ENCODE measurements around the gene TNS3.

TNS3 gene

GRCh38 chr7:47534322-47535034 lies 47.4 kb downstream of the TNS3 start:
- ChIA-PET CTCF (interaction anchor here (0.6 to 1.2 kb wide), 2 partner anchors 11 to 152 kb away, joined by 3 to 4 read pairs; no protein-coding TSS in a partner anchor), POLR2A (no interaction called here)
- TF ChIP-seq CTCF (IDR thresholded peaks at IDR 0.05; ENCODE audit: control extremely low read depth, extremely low read depth, low read depth, missing control alignments) = no peak
- DNase-seq (ENCODE audit: extremely low spot score) = no peak

GRCh38 chr7:47531584-47532492 lies 50.1 kb downstream of the TNS3 start:
- CTCF ChIA-PET = interaction anchor here (0.9 kb wide), 1 partner anchor 266 kb away, joined by 3 read pairs; no protein-coding TSS in a partner anchor
- POLR2A ChIA-PET = no interaction called here
- no peak for TF ChIP-seq CTCF (IDR thresholded peaks at IDR 0.05; ENCODE audit: control extremely low read depth, extremely low read depth, low read depth, missing control alignments)
- no peak for DNase-seq (ENCODE audit: extremely low spot score)

- TF ChIP-seq CTCF (IDR thresholded peaks at IDR 0.05; ENCODE audit: control extremely low read depth, extremely low read depth, low read depth, missing control alignments) = no peak
- ChIA-PET POLR2A (no interaction called here), CTCF (no interaction called here)
- no peak for DNase-seq (ENCODE audit: extremely low spot score)
Observed at GRCh38 chr7:47529826-47530555, 51.9 kb downstream of the TNS3 start.

- CTCF ChIA-PET = no interaction called here
- no peak for TF ChIP-seq CTCF (IDR thresholded peaks at IDR 0.05; ENCODE audit: control extremely low read depth, extremely low read depth, low read depth, missing control alignments)
- no peak for DNase-seq (ENCODE audit: extremely low spot score)
- POLR2A ChIA-PET = no interaction called here
Observed at GRCh38 chr7:47529405-47529804, 52.5 kb downstream of the TNS3 start.

GRCh38 chr7:47528471-47528870 lies 53.4 kb downstream of the TNS3 start:
- TF ChIP-seq CTCF (IDR thresholded peaks at IDR 0.05; ENCODE audit: control extremely low read depth, extremely low read depth, low read depth, missing control alignments) = no peak
- ChIA-PET POLR2A (no interaction called here), CTCF (no interaction called here)
- DNase-seq (ENCODE audit: extremely low spot score) = no peak

- no peak for TF ChIP-seq CTCF (IDR thresholded peaks at IDR 0.05; ENCODE audit: control extremely low read depth, extremely low read depth, low read depth, missing control alignments)
- ChIA-PET POLR2A (no interaction called here), CTCF (no interaction called here)
- DNase-seq (ENCODE audit: extremely low spot score) = no peak
Observed at GRCh38 chr7:47526466-47526865, 55.4 kb downstream of the TNS3 start.

Data from GM10248 (cell line).